DND-41 (cell line): ENCODE data around the gene KIF1A.

Experiments used
- ATAC-seq: fragments of 200-7000 bp; cut with Tn5 transposase; 3 replicates; pipeline ENCODE4 v1.9.1; 2021; ENCODE audit warnings: low read depth; ENCODE audit not compliant: insufficient read depth
- DNase-seq: peaks from one replicate; pipeline ENCODE4 v3.0.0-alpha.2; 2020
- H2AFZ ChIP-seq: 2 replicates; pipeline ENCODE4 v1.6.0; 2012; ENCODE audit warnings: low read depth, low read length
- H3K27ac ChIP-seq: 2 replicates; pipeline ENCODE4 v1.5.1; 2012; ENCODE audit warnings: low read length, inconsistent platforms
- H3K27me3 ChIP-seq: fragments of 200-600 bp; sonication (generic); 2 replicates; pipeline ENCODE4 v1.6.0; 2012; ENCODE audit warnings: low read length, mild to moderate bottlenecking, inconsistent platforms; ENCODE audit not compliant: insufficient read depth, poor library complexity
- H3K36me3 ChIP-seq: 2 replicates; pipeline ENCODE4 v1.5.1; 2012; ENCODE audit warnings: low read length, inconsistent platforms; ENCODE audit not compliant: insufficient read depth
- H3K4me1 ChIP-seq: 2 replicates; pipeline ENCODE4 v1.5.1; 2012; ENCODE audit warnings: mild to moderate bottlenecking, low read length; ENCODE audit not compliant: insufficient read depth
- H3K4me2 ChIP-seq: 2 replicates; pipeline ENCODE4 v1.6.0; 2012; ENCODE audit warnings: mild to moderate bottlenecking, moderate library complexity, low read length, inconsistent platforms; ENCODE audit not compliant: insufficient read depth
- H3K4me3 ChIP-seq, 2 experiments: fragments of 200-600 bp in 1 of 2; shearing (Covaris generic) in 1 of 2; 2 replicates each; pipeline ENCODE4 v1.5.1; 2012 to 2016; ENCODE audit warnings: inconsistent platforms in 2 of 2, low read length in 2 of 2, mild to moderate bottlenecking in 2 of 2, low read depth in 1 of 2, moderate library complexity in 1 of 2
- H3K79me2 ChIP-seq: 2 replicates; pipeline ENCODE4 v1.6.0; 2012; ENCODE audit warnings: low read length, inconsistent platforms; ENCODE audit not compliant: insufficient read depth
- H3K9ac ChIP-seq: 2 replicates; pipeline ENCODE4 v1.6.0; 2012; ENCODE audit warnings: low read depth, mild to moderate bottlenecking, inconsistent platforms, low read length, moderate library complexity
- H3K9me3 ChIP-seq: 2 replicates; pipeline ENCODE4 v1.5.1; 2012; ENCODE audit warnings: low read length, moderate library complexity, mild to moderate bottlenecking, inconsistent platforms; ENCODE audit not compliant: insufficient read depth, severe bottlenecking
- H4K20me1 ChIP-seq: 2 replicates; pipeline ENCODE4 v1.6.0; 2012; ENCODE audit warnings: low read length; ENCODE audit not compliant: insufficient read depth
- EZH2 ChIP-seq: IDR thresholded peaks from 3 replicates; pipeline ENCODE4 v1.6.1; 2012; ENCODE audit warnings: borderline replicate concordance, low read depth, mild to moderate bottlenecking, moderate library complexity, low read length, inconsistent platforms; ENCODE audit not compliant: severe bottlenecking
- TF ChIP-seq, protein P1 (sequence below): IDR thresholded peaks from 2 replicates; pipeline ENCODE4 v1.5.1; 2012; ENCODE audit warnings: borderline replicate concordance, low read length, moderate library complexity, mild to moderate bottlenecking; ENCODE audit not compliant: poor library complexity, severe bottlenecking; ENCODE audit errors: extremely low read depth

The KIF1A gene

GRCh38 chr2:240791221-240791800 lies 28.7 kb downstream of the KIF1A start:
- Histone ChIP-seq H3K79me2 (no peaks in the 10 kb centered on the region), H3K27me3 (no peaks in the 10 kb centered on the region), H2AFZ (no peak overlapping the region), H3K9ac (no peak overlapping the region), H3K4me2 (no peak overlapping the region), H3K4me3 (no peak overlapping the region), H4K20me1 (no peaks in the 10 kb centered on the region), H3K9me3 (no peaks in the 10 kb centered on the region), H3K36me3 (no peaks in the 10 kb centered on the region), H3K27ac (no peak overlapping the region), H3K4me1 (no peaks in the 10 kb centered on the region)
- ATAC-seq (no peak), DNase-seq (no peak)
- TF ChIP-seq, protein P1, sequence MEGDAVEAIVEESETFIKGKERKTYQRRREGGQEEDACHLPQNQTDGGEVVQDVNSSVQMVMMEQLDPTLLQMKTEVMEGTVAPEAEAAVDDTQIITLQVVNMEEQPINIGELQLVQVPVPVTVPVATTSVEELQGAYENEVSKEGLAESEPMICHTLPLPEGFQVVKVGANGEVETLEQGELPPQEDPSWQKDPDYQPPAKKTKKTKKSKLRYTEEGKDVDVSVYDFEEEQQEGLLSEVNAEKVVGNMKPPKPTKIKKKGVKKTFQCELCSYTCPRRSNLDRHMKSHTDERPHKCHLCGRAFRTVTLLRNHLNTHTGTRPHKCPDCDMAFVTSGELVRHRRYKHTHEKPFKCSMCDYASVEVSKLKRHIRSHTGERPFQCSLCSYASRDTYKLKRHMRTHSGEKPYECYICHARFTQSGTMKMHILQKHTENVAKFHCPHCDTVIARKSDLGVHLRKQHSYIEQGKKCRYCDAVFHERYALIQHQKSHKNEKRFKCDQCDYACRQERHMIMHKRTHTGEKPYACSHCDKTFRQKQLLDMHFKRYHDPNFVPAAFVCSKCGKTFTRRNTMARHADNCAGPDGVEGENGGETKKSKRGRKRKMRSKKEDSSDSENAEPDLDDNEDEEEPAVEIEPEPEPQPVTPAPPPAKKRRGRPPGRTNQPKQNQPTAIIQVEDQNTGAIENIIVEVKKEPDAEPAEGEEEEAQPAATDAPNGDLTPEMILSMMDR: no peak
- no peak for TF ChIP-seq EZH2

DNA sequence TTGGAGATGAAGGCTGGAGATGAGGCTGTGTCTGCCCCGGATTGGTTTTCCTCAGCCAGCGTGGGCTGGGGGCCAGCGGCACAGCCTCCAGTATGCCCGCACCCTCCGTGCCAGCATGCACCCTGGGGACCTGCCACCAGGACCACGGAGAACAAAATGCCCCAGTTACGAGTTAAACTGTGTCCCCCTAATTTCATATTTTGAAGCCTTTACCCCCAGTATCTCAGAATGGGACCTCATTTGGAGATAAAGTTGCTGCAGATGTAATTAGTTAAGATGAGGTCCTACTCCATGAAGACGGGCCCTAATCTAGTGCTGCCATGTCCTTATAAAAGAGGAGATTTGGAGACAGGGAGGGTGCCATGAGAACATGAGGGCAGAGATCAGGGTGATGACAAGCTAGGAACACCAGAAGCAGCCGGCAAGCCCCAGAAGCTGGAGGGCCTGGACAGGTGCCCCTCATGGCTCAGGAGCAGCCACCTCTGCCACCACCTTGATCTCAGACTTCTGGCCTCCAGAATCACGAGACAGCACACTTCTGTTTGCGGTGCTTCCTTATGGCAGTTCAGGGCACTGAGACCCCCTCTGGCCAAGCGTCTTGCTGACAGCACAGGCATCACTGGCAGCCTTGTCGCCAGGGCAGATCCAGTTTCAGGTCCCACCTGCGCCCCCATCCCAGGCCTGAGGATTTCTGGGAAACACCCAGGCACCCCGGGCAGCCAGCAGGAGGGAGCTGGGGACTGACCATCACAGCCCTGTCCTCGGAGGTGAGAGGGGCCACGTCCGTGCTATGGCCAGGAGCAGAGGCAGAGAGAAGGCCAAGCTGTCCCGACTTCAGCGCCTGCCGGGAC lies 29.4 kb downstream of the KIF1A start:
- Histone ChIP-seq H4K20me1 (no peaks in the 10 kb centered on the region), H3K9ac (no peak overlapping the region), H3K27ac (no peak overlapping the region), H3K27me3 (no peaks in the 10 kb centered on the region), H3K4me1 (no peaks in the 10 kb centered on the region), H3K36me3 (no peaks in the 10 kb centered on the region), H3K4me2 (no peak overlapping the region), H3K4me3 (no peak overlapping the region), H3K79me2 (no peaks in the 10 kb centered on the region), H2AFZ (no peak overlapping the region), H3K9me3 (no peaks in the 10 kb centered on the region)
- ATAC-seq (no peak), DNase-seq (no peak)
- TF ChIP-seq EZH2: no peak
- TF ChIP-seq, protein P1: no peak

DNA sequence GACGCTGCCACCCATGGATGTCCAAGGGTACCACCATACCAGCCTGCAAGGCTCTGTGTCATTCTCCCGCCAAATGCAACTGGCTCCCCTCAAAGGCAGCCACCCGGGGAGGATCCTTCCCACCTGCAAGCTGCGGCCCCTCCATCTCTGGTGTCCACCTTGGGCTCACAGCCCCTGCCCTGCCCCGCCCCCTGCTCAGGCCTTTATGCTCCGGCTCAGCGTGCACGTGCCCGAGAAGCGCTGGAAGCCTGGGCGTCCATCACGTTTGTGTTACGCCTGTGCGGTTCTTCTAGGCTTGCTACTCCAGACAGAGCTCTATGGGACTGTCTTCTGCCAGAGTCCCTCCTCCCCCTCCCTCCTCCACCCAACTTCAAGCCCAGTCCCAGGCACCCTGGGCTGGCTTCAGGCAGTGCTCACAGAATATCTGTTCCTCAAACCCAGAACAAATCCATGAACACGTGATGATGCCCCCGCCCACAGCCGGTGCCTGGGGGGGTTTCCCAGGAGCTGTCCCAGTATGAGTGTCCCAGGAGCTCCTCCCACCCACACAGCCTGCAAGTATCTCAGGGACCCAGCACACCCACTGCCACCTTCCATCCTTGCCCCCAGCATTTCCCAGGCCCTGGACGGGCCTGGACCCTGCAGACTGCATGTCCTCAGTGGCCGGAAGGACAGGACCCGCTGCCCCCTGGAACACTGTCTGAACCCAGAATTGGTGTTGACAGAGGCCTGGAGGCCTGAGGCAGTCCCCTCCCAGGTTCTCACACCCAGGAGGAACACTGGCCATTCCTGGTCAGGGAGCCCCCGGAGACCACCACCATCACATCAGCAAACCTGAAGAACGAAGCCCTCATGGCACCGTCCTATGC lies 30.3 kb downstream of the KIF1A start:
- no peaks in the 10 kb centered on the region for H3K9me3 ChIP-seq
- H3K4me1 ChIP-seq: no peaks in the 10 kb centered on the region
- no peak overlapping the region for H3K4me2 ChIP-seq
- H3K9ac ChIP-seq: no peak overlapping the region
- no peak overlapping the region for H3K4me3 ChIP-seq
- no peaks in the 10 kb centered on the region for H3K36me3 ChIP-seq
- no peak overlapping the region for H2AFZ ChIP-seq
- TF ChIP-seq EZH2: no peak
- no peak for DNase-seq
- no peak overlapping the region for H3K27ac ChIP-seq
- ATAC-seq: no peak
- H4K20me1 ChIP-seq: no peaks in the 10 kb centered on the region
- no peaks in the 10 kb centered on the region for H3K79me2 ChIP-seq
- H3K27me3 ChIP-seq: no peaks in the 10 kb centered on the region

GRCh38 chr2:240789051-240789453 lies 31.0 kb downstream of the KIF1A start:
- H3K9me3 ChIP-seq: no peaks in the 10 kb centered on the region
- no peak overlapping the region for H3K27ac ChIP-seq
- H3K79me2 ChIP-seq: no peaks in the 10 kb centered on the region
- H4K20me1 ChIP-seq: no peaks in the 10 kb centered on the region
- no peak overlapping the region for H3K4me3 ChIP-seq
- TF ChIP-seq EZH2: no peak
- TF ChIP-seq, protein P1: no peak
- no peaks in the 10 kb centered on the region for H3K36me3 ChIP-seq
- H2AFZ ChIP-seq: no peak overlapping the region
- no peaks in the 10 kb centered on the region for H3K4me1 ChIP-seq
- DNase-seq: no peak
- ATAC-seq: no peak
- H3K27me3 ChIP-seq: no peaks in the 10 kb centered on the region
- no peak overlapping the region for H3K4me2 ChIP-seq
- H3K9ac ChIP-seq: no peak overlapping the region
